ENCODE data around the gene FIS1.

DNA sequence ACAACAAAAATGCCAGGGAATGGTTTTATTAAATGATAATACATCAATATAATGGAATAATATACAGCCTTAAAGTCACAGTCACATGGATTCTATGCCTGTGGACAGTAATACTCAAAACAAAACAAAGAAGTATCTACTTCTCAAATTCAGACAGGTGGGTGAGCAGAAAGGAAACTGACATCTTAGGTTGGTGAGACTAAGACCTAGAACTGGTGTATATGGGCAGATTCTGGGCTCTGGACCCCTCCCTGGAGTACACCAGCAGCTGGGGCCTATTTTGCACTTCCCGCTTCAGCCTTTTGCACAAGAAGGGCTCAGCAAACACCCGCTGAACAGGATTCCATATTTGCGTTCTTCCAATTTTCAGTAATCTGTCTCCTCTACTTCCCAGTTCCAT lies 5.4 kb upstream of the FIS1 start:
- no peak for TF ChIP-seq POLR2A (IDR thresholded peaks at IDR 0.05)
- TF ChIP-seq, protein P1, sequence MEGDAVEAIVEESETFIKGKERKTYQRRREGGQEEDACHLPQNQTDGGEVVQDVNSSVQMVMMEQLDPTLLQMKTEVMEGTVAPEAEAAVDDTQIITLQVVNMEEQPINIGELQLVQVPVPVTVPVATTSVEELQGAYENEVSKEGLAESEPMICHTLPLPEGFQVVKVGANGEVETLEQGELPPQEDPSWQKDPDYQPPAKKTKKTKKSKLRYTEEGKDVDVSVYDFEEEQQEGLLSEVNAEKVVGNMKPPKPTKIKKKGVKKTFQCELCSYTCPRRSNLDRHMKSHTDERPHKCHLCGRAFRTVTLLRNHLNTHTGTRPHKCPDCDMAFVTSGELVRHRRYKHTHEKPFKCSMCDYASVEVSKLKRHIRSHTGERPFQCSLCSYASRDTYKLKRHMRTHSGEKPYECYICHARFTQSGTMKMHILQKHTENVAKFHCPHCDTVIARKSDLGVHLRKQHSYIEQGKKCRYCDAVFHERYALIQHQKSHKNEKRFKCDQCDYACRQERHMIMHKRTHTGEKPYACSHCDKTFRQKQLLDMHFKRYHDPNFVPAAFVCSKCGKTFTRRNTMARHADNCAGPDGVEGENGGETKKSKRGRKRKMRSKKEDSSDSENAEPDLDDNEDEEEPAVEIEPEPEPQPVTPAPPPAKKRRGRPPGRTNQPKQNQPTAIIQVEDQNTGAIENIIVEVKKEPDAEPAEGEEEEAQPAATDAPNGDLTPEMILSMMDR (IDR thresholded peaks at IDR 0.05) = no peak
